Amniotic stem cell (primary cell): ENCODE data around the gene KIFC3.
"Not testable (repeated sequence)": the region's sequence is repeated elsewhere in the genome, so short reads cannot be mapped to it uniquely, and the experiment has no call there.

Experiments
- DNase-seq: peaks from one replicate; lab custom pipeline; 2025; lab: John Stamatoyannopoulos, UW

KIFC3 gene

DNA sequence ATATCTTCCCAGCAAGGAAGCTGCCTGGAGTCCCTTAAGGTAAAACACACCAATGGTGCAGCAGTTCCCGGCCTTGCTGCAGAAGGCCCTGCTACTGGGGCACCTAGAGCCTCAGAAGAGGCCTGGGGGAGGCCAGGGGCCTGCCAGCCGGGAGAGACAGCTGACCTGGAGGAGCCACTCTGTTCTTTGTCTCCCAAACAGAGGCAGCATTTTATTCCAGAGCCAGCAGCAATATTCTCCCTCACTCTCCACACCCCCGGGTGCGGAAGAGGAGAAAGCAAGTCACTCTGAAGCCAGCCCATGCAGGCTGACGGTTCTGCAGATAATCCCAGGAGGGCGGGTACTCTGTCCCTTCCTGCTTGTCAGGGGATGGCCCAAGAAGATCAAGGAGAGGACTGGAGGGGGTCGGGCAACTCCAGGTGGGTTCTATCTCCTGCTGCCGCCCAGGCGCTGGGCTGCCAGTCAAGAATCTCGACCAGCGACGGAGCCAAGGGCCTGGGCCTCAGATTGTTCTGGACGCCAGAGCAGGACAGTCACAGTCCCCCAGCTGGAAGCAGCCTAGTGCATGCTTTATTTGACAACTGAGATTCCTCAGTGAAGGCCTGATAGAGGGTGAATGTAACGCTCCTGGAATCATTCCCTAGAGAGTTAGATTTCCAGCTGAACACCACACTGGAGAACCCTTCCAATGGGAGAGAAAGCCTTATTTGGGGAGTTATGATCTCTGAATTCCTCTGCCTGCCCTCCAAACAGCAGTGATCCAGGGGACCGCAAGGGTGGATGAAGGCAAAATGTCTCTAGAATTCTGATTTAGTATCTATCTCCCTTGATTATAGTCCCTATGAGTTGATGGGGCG, 1.1 kb upstream of the KIFC3 start:
- DNase-seq, result no peak

- no peak for DNase-seq
Observed at GRCh38 chr16:57801809-57802340, 416 bp downstream of the KIFC3 start.

DNA sequence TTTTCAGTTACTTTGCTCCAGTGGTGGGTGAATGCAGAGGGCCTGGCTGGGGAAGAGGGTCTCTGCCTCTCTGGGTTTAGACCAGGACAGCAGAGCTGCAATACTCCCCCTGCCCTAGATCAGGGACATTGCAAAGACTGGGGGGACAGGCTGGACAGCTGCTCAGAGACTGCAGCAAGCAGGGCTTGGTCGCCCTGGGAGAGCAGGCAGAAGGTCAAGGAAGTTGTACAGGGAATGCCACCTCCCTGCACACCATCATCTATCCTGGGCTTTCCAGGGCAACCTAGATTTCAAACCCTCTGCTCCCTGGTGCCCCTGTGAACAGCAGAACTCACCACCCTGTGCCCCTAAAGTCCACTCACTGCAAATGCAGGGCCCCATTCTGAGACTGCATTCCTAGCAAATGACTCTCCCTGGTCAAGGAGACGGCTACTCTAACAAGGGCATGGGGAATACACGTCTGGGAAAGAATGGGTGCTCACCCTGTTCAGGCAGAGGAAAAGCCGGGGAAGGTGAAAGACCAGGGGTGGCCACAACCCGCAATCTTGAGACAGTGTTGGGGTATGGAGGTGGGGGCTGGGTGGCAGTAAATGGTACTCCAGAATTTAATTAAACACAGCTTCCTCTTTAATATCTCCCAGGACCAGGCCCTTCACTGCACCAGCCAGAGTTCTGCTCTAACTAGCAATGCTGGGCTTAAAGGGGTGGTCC, 1.0 kb downstream of the KIFC3 start:
- DNase-seq, result peak; percentile 60

DNA sequence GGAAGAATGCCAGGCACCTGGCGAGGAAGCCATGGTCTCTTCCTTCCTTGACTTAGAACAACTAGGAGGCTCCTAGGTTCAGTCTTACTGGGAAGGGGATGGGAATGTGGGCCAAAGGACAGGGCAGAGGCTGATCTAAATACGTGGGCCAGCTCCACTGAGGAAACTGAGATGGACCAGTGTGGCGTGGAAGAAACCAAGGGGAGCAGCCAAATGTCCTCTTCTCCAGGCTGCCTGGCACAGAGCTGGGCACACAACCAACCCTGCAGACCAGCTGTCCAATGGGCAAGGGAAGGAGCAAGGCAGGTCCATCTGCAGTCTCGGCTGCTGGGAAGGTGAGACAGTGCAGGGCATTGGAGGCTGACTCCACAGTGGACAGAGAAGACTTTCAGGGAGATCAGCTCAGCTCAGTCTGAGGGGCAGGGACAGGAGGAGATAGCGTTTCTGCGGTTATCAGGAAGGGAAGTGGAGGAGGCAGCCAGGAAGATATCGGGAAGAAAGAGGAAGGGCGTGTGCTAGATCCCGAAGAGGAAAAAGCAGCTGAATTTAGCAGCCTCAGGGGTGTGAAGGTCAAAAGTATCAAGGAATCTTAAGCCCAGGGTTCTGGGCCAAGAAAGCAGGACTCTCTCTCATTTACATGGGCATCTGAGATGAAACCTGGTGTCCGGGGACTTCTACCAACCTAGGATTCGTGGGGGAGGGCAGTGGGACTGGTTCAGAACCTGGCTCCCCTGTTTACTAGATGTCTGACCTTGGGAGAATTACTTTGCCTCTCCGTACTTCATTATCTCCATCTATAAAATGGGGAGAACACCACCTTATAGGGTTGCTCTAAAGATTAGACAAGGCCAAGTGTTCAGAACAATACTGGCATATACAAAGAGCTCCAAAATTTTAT, 1.8 kb downstream of the KIFC3 start:
- no peak for DNase-seq

DNA sequence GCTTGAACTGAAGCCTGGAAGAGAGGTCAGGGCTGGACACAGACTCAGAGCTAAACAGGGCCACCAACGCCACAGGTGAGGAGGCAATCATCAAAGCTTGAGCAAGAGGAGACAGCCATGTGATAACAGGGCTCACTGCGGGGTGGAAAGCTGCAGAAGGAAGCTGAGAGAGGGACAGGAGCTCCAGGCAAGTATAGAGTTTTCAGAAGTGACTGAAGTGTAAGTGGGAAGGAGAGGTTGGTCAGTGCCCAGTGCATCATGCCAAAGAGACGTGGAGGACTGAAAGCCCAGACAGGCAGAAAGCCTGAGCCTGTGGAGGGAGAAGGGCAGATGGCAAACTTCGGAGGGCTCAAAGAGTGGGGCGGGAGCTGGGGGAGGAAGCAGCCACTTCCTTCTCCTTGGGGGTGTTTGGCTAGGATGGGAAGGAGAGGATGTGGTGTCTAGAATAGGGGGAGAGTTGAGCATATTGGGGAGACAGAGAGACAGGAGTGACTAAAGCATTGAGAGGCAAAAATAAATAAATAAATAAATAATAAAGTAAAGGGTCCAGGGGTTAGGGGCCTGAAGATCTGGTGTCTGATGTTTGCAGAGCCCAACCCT, 2.6 kb downstream of the KIFC3 start:
- DNase-seq, result no peak

GRCh38 chr16:57798953-57799599, 3.2 kb downstream of the KIFC3 start:
- no peak for DNase-seq

DNA sequence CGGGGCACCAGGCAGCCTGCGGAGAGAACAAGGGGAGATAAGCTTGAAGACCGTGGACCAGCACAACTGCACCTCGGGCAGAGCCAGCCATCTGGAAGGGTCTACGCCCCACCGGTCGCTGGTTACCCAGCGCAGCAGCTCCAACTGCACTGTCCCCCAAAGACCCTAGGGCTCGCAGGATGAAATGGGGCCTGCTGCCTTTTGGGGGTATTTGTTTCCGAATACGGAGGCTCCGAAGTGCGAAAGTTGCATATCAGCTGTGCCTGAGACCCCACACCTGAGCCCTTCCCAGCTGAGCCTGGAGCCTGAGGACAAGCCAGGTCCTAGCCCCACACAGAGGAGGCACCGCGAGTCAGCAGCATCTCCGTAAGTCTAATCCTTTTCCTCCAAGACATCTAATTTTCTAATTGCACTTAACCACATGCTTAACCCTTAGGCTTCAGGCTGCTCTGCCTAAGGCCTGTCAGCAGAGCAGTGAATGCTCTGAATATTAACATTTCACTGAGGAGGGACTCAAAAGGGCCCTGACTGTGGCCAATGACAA, 4.0 kb downstream of the KIFC3 start:
- no peak for DNase-seq

GRCh38 chr16:57797526-57798266, 4.6 kb downstream of the KIFC3 start:
- no peak for DNase-seq

DNA sequence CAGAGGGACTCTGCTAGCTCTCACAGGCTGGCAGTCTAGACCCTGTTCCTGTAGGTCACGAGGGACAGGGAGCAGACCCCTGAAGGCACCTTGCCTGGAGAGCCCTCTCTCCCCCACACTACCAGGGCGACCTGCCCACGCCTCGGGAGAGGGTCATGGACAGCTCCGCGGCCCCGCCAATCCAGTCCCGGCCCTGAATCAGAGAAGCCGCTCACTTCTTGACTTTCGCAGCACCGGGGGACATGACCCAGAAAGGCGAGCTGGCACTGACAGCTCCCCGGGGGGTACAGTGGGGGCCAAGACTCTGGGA, 5.1 kb downstream of the KIFC3 start:
- DNase-seq, result no peak

DNA sequence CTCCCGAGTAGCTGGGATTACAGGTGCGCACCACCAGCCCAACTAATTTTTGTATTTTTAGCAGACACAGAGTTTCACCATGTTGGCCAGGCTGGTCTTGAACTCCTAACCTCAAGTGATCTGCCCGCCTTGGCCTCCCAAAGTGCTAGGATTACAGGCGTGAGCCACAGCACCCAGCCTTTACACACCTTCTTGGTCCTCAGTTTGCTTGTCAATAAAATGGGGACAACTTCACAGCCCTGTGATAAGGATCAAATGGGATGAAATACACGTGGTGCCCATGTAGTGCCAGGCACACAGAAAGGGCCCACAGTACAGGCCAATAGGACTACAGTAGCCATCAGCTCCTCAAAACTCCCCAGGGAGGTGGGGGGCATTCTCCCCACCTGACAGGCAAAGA, 6.3 kb downstream of the KIFC3 start:
- not testable (repeated sequence) for DNase-seq

DNA sequence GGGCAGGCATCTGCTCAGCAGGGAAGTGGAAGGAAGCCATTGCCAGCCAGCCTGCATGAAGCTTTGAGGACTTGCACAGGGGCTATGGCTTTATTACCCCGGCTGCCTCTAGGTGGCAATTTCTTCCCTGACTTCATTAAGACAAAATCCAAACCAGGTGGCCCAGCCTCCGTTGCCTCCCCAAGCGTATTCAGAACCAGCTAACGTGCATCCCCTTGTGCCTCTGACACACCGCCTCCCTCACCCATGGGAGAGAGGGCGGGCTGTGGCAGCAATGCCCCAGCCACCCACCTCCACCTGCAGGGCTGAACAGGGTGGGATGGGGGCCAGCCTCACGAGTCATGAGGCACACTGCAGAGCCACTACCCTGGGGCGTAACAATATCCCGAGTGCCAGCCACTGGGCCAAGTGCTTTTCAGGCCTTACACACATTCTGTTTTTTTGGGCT, 6.8 kb downstream of the KIFC3 start:
- no peak for DNase-seq

GRCh38 chr16:57794849-57795430, 7.4 kb downstream of the KIFC3 start:
- no peak for DNase-seq

DNA sequence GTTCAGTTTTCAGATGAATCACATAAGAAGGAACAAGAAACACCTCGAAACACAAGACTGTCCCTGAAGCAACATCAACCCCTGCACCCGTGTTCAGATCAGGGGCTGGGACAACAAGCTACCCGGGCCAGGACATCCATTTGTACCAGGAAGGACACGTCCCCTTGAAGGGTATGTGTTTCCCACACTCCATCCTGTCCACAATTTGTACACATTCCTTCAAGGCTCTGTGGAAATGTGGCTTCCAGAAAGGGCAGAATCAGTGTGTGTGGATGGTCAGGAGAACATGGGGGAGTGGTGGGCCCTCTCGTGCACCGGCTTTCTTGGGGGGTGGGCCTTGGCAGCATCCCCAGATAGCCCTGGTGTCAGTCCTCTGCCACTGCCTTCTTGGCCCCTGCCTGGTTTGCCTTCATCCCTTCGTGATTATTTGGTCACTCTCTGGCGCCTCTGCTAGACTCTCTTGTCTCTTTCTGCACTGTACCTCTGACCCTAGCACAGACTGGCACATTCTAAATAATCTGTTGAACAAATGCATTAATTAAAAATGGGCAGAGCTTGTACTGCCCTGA, 10.3 kb downstream of the KIFC3 start:
- no peak for DNase-seq

DNA sequence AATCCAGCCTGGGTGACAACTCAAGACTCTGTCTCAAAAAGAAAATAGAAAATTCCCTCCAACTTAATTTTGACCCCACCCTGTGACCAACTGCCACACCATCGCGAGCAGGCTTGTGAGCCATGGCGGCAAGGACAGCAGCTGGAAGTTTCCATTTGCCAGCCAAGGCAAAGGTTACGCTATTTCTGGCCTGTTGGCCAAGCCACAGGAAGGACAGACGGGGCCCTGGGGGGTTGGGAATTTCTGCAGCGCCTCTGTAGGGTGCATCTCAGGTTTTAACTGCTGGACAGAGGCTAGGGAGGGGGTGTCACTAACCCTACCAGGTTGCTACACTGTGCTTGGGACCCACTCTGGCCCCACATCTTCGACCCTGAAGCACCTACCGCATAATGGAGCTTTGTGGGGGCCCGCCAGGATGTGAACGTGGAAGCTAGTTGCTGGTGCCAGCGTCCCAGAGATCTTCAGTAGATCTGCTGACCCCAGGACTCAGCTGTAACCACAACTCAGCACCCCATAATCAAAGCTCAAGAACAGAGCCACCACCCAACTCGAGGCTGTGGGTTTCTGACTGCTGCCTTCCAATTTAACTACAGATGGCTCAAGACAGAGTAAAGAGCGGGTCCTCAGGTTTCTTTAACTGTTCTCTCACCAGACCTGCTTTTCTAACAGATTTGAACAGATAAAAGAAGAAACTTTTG, 10.9 kb downstream of the KIFC3 start:
- no peak for DNase-seq

- no peak for DNase-seq
Observed at GRCh38 chr16:57788951-57789350, 13.3 kb downstream of the KIFC3 start.

GRCh38 chr16:57788252-57788841, 13.9 kb downstream of the KIFC3 start:
- DNase-seq, result no peak

- no peak for DNase-seq
Observed at GRCh38 chr16:57787519-57787905, 14.8 kb downstream of the KIFC3 start.
